Endodermal cell (in vitro differentiated cells): ENCODE data around the gene SETD7. TPM values are rescaled to one million over a fixed set of nuclear protein-coding genes. Genes with fewer than 3 reads are reported as not detected.

Experiments
- DNase-seq: peaks from one replicate; pipeline ENCODE4 v3.0.0-alpha.2; 2017
- H3K27ac ChIP-seq: 2 replicates; pipeline ENCODE4 v1.5.1; 2013; ENCODE audit warnings: mild to moderate bottlenecking, low read depth, low read length, moderate library complexity
- H3K27me3 ChIP-seq: 2 replicates; pipeline ENCODE4 v1.6.1; 2013; ENCODE audit warnings: mild to moderate bottlenecking, low read length, moderate library complexity; ENCODE audit not compliant: insufficient read depth, control insufficient read depth, poor library complexity, severe bottlenecking
- H3K36me3 ChIP-seq: 2 replicates; pipeline ENCODE4 v1.7.0; 2013; ENCODE audit warnings: mild to moderate bottlenecking, low read length, moderate library complexity; ENCODE audit not compliant: control insufficient read depth, insufficient read depth
- H3K4me1 ChIP-seq: one replicate; pipeline ENCODE4 v1.7.0; 2013; ENCODE audit warnings: low read length; ENCODE audit not compliant: control insufficient read depth, insufficient read depth
- H3K4me3 ChIP-seq: 2 replicates; pipeline ENCODE4 v1.5.1; 2013; ENCODE audit warnings: mild to moderate bottlenecking, low read length, moderate library complexity
- H3K9ac ChIP-seq: 2 replicates; pipeline ENCODE4 v1.6.1; 2013; ENCODE audit warnings: mild to moderate bottlenecking, low read length, moderate library complexity; ENCODE audit not compliant: poor library complexity, severe bottlenecking; ENCODE audit errors: extremely low read depth
- H3K9me3 ChIP-seq: 2 replicates; pipeline ENCODE4 v1.6.1; 2013; ENCODE audit warnings: mild to moderate bottlenecking, low read length, moderate library complexity; ENCODE audit not compliant: control insufficient read depth
- H3K27ac Mint-ChIP-seq: 2 replicates; pipeline ENCODE4 v1.8.0; 2020; ENCODE audit warnings: mixed read lengths
- H3K27me3 Mint-ChIP-seq: 2 replicates; pipeline ENCODE4 v1.8.0; 2021; ENCODE audit warnings: mild to moderate bottlenecking, mixed read lengths; ENCODE audit not compliant: insufficient read depth
- H3K36me3 Mint-ChIP-seq: 2 replicates; pipeline ENCODE4 v1.8.0; 2020; ENCODE audit warnings: low read depth, mixed read lengths
- H3K4me1 Mint-ChIP-seq: 2 replicates; pipeline ENCODE4 v1.8.0; 2020; ENCODE audit warnings: mixed read lengths
- H3K4me3 Mint-ChIP-seq: 2 replicates; pipeline ENCODE4 v1.8.0; 2020; ENCODE audit warnings: mild to moderate bottlenecking, moderate library complexity, mixed read lengths
- H3K9me3 Mint-ChIP-seq: 2 replicates; pipeline ENCODE4 v1.8.0; 2020; ENCODE audit warnings: mild to moderate bottlenecking, mixed read lengths
- WGBS, 2 experiments: methylation state at CpG; one replicate each; pipeline versions ENCODE4 v1.1.5 to v1.1.7; 2013; ENCODE audit warnings: missing lambda C conversion rate in 2 of 2, mixed read lengths in 1 of 2; ENCODE audit not compliant: insufficient coverage in 1 of 2, insufficient read length in 1 of 2; 5-methylcytosine and 5-hydroxymethylcytosine counted together
- total RNA-seq, 2 donors: library from RNA; stranded (reverse); fragmentation: NEBNext Ultra II Directional in 1 of 2; extraction: Animal tissue kit (Norgen Biotek cat#: 25700) in 1 of 2; gene quantifications; 2 replicates in 1 of 2; 3 replicates in 1 of 2; pipeline ENCODE4 v1.2.1, GENCODE V29; 2021
- TF ChIP-seq, protein P1 (sequence below): fragments of 200-600 bp; sonication (generic); conservative IDR thresholded peaks from 2 replicates; pipeline ENCODE4 v1.5.0; 2021; ENCODE audit warnings: antibody characterized with exemption, mild to moderate bottlenecking

The SETD7 gene
- total RNA-seq, 2 donors from 2014 or later = 13.8 to 19.4 TPM

DNA sequence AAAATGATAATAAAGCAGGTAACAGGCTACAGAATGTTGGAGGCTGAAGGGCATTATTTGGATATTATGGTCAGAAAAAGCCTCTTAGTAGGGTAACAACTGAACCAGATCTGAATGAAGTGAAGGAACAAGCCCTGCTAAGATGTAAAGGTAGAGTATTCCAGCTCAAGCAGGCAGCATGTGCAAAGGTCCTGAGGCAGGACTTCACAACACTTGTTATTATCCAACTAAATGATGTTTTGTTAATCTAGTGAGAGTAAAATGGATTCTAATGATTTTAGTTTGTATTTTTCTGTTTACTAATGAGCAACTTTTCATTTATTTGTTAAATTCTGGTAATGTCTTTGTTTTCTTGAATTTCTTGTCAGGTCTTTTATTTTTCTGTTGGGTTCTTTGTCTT, 66.4 kb downstream of the SETD7 start:
- TF ChIP-seq, protein P1, sequence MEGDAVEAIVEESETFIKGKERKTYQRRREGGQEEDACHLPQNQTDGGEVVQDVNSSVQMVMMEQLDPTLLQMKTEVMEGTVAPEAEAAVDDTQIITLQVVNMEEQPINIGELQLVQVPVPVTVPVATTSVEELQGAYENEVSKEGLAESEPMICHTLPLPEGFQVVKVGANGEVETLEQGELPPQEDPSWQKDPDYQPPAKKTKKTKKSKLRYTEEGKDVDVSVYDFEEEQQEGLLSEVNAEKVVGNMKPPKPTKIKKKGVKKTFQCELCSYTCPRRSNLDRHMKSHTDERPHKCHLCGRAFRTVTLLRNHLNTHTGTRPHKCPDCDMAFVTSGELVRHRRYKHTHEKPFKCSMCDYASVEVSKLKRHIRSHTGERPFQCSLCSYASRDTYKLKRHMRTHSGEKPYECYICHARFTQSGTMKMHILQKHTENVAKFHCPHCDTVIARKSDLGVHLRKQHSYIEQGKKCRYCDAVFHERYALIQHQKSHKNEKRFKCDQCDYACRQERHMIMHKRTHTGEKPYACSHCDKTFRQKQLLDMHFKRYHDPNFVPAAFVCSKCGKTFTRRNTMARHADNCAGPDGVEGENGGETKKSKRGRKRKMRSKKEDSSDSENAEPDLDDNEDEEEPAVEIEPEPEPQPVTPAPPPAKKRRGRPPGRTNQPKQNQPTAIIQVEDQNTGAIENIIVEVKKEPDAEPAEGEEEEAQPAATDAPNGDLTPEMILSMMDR = no peak
- Histone ChIP-seq H3K9me3 (no peaks in the 10 kb centered on the region), H3K4me1 (no peaks in the 10 kb centered on the region), H3K27me3 (no peaks in the 10 kb centered on the region), H3K36me3 (no peaks in the 10 kb centered on the region), H3K9ac (no peak overlapping the region), H3K4me3 (no peak overlapping the region), H3K27ac (no peak overlapping the region)
- no peaks in the 10 kb centered on the region for H3K36me3 Mint-ChIP-seq
- no peak overlapping the region for H3K4me3 Mint-ChIP-seq
- H3K27ac Mint-ChIP-seq = no peak overlapping the region
- peaks cover 7% of the 10 kb centered on the region for H3K9me3 Mint-ChIP-seq
- H3K27me3 Mint-ChIP-seq = no peaks in the 10 kb centered on the region
- H3K4me1 Mint-ChIP-seq = peaks cover 6% of the 10 kb centered on the region
- no peak for DNase-seq

DNA sequence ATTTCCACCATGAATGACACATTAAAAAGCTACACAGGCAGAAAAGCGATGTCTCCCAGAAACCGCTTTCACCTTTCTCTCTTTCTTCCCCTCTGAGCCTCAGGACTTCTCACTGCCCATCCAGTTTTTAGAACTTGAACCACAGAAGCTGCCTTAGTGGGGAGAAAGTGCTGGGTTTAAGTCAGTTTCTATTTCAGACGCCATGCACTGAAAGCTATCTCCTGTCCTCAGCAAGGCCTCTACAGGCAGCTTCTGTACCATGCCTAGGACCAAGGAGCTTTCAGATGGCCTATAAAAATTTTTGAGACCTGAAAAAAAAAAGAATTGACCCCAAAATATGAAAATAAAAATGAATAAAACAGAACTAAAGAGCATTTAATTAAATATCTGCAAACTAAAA, 67.6 kb downstream of the SETD7 start:
- no peak overlapping the region for H3K27ac ChIP-seq
- H3K27ac Mint-ChIP-seq = no peak overlapping the region
- TF ChIP-seq, protein P1 = no peak
- peaks cover 4% of the 10 kb centered on the region for H3K9me3 Mint-ChIP-seq
- H3K4me3 ChIP-seq = no peak overlapping the region
- DNase-seq = no peak
- no peak overlapping the region for H3K4me3 Mint-ChIP-seq
- no peaks in the 10 kb centered on the region for H3K36me3 ChIP-seq
- WGBS, 2 experiments = 93% methylated on average over 3 of the region's 3 CpGs
- H3K27me3 Mint-ChIP-seq = no peaks in the 10 kb centered on the region
- H3K27me3 ChIP-seq = no peaks in the 10 kb centered on the region
- no peaks in the 10 kb centered on the region for H3K36me3 Mint-ChIP-seq
- H3K4me1 ChIP-seq = no peaks in the 10 kb centered on the region
- no peaks in the 10 kb centered on the region for H3K9me3 ChIP-seq
- H3K4me1 Mint-ChIP-seq = peaks cover 6% of the 10 kb centered on the region
- H3K9ac ChIP-seq = no peak overlapping the region

DNA sequence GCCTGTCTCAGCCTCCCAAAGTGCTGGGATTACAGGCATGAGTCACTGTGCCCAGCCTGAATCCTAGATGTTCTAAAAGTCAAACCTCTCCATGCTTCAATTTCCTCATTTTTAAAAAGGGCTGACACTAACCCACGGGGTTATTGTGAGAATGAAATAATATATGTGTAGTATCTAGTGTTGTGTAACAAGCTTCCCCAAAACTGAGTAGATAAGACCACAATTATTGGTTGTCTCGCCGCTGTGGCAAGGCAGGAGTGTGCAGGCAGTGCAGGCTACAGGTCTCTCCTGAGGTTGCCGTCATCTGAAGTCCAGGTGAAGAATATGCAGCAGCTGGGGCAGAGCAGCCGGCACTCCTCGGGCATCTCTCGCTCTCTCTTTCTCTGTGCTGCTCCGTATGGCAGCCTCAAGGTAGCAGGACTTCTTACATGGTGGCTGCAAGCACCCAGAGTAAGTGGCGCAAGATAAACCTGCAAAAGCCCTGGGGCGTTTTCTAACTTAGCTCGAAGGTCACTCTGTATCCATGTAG, 71.2 kb downstream of the SETD7 start:
- H3K27me3 Mint-ChIP-seq = no peaks in the 10 kb centered on the region
- Histone ChIP-seq H3K36me3 (no peaks in the 10 kb centered on the region), H3K9me3 (no peaks in the 10 kb centered on the region), H3K4me3 (no peak overlapping the region), H3K9ac (no peak overlapping the region), H3K27ac (no peak overlapping the region), H3K4me1 (no peaks in the 10 kb centered on the region), H3K27me3 (no peaks in the 10 kb centered on the region)
- TF ChIP-seq, protein P1 = no peak
- H3K4me1 Mint-ChIP-seq = no peaks in the 10 kb centered on the region
- DNase-seq = no peak
- WGBS, 2 experiments = 92 to 98% methylated on average over 9 to 11 of the region's 11 CpGs
- H3K36me3 Mint-ChIP-seq = no peaks in the 10 kb centered on the region
- H3K4me3 Mint-ChIP-seq = no peak overlapping the region
- H3K27ac Mint-ChIP-seq = no peak overlapping the region
- H3K9me3 Mint-ChIP-seq = peaks cover 3% of the 10 kb centered on the region
